NCI-H226 (cell line): ENCODE measurements around the gene RNFT2.
A peak's percentile ranks its signal among the peaks of the same experiment; 100 is the strongest.
"Not testable (repeated sequence)": the region's sequence is repeated elsewhere in the genome, so short reads cannot be mapped to it uniquely, and the experiment has no call there.

Experiments
- DNase-seq: peaks from one replicate; pipeline ENCODE4 v3.0.0-alpha.2; 2015

RNFT2 gene

DNA sequence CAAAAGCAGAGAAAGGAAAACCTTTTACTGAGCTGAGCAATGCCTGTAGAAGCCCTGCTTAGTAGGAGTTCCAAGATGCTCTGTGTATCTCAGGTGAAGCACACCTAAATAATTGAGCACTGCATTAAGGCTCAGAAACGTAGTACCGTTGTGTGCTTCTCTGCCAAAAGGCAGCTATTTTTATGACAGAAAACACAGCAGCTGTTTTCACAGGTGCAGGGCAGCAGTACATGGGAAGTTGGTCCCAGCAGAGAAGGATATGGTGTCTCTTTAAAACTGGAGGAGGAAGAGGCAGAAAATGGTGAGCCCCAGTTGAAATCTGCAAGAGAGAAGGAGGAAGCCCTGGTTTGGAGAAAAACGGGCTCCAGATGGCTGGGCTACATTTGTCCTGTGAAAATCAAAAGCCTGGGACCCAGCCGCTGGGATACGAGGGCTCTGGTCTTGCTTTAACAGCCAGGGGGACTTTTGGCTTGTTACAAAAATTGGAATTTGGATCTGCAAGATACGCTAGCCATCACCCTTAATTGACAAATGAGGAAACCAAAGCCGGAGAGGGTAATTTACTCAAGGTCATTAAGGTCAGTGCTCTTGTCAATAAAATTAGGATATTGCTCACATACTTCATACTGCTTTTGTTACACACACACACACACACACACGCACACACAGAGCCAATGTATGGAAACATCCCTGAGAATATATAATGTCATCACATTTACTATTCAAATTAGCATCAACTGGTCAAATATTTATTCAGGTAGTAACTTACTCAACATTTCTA is 27.6 kb upstream of the RNFT2 start:
- no peak for DNase-seq

DNA sequence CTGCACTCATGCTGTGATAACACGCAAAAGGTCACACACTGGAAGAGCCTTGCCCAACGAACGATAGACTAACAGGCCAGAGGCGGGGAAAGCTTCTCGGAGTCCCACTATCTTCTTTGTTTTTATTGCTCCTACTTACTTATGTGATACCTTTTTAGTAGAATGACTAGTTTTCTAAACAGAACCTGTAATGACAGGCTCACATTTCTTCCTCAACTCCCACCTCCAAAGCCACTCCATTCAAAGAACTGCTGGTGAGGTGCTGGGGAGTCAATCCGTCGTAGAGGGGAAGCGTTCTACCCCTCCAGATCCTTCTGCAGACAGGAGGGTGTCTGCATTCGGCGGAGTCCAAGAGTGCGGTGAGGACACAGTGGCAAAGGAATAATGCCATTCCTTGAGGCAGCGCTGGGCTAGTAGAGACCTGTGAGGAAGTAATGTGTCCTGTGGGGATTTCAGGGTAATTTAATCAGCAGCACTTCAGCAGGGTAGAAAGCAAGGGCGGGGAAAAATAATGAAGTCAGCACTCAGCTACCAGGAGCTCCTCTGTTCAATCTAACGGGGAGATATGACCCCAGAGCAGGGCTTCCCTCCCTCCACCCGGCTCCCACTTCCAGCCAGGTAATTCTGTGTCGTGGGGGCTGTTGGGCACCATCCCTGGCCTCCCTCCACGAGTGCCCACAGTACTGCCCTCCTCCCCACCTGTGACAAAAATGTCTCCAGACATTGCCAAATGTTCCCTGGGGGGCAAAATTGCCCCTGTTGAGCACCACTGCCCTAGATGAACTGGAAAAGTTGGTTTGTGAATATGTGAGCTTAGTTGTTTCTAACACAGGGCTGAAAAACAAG is 25.4 kb upstream of the RNFT2 start:
- no peak for DNase-seq

DNA sequence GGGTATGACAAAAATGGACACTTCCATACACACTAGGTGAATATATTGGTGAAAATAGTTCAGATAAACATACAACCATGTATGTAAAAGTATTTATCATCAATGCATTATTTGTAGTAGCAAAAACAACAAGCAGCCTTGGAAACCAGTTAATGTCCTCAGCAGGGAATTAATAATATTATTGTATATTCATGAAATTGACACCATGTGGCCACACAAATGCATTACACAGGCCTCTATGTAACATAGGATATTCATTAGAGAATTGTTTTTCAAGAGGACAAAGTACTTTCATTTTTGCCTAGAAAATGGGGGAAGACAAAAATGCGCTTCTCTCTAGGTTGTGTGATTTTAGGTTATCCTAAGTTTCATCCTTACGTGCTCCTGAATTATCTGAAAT is 24.6 kb upstream of the RNFT2 start:
- no peak for DNase-seq

DNA sequence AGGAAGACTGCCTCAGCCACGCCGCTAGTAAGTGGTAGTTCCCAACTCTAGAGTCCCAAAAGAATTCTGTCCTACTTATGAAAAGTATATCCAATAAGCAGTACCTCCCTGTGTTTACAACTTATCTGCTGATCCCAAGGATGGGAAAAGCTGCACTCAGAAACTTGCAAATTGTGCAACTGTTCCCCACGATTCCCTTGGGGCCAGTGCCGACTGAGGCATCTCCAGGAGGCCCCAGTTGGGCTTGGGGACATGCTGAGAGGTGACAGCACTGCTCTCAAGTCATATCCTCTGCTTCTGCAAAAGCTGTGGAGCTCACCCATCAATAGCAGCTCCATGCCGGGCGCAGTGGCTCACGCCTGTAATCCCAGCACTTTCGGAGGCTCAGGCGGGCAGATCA is 23.9 kb upstream of the RNFT2 start:
- DNase-seq, result no peak

DNA sequence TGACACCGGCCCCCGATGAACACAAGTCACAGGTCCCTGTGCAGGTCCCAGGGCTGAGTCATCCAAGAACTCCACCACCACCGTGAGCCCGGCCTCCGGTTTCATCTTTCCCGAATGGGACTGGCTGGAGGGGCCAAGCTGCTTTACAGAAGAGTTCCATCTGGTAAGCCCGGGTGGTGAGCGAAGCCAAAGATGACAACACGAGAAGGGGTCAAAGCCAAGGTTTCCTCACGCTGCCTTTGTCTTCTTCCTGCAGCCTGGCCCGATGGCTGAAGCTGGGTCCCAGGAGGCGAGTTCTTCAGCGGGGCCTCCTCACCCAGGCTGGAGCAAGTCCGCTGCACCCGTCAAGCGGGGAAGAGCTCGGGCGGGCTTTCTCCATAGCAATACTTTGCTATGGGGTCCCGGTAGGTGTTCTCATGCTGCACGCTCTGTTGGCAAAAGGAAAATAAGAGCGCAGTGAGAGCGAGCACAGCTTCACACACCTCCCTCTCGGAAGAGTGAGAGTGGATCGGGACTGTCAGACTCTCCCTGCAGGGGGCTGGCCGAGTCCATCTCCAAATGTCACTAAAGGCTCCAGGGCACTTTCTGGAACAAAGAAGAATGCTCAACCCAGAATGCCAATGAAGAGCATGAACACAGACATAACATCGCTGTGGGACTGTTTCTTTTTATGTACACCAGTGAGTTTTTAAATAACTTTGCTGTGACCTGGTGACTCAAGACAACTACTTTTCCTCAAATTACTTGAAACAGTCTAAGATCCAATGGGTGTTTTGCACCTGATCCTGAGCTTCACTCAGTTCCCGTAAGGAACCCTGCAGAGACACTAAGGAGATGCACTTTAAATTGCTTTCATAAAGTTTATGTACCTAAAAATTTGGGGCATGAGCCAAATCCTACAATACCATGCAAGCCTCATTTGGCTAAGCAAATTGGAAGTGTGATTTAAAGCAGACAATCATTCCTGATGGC is 20.4 kb upstream of the RNFT2 start:
- no peak for DNase-seq

DNA sequence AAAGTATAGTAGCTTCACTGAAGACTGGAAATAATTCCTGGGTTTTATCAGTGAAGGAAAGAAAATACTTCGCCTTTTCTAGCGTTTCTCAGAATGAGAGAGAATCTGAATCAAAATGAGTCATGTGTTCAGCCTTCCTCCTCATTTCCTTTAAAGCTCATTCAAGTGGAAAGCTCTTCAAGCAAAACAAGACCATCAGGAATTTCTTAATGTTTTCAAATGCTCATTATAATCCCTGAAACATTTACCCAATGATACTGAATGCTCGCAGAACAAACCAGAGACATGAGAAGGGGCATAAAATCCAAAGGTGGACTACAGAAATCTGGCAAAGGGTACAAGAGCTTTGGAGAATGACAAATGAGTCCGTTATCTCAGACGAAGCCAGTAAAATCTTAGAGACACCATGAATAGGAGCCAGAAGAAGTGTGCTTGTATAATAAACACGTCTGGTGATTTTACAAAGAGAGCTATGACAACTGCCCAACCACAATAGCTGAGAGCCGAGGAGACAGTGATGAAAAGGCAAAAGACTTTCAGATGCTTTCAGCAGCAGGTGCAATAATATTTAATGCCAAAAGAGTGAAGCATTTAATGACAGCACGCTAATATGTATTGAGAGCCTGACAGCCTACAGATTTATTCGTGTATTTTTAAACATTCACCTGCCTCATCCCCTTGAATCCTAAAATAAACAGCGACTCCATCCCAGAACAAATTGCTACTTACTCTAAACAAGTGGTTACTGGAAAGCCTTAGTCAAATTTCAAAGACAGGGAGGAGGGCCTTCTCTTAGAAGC is 19.3 kb upstream of the RNFT2 start:
- DNase-seq, result peak; percentile 2

DNA sequence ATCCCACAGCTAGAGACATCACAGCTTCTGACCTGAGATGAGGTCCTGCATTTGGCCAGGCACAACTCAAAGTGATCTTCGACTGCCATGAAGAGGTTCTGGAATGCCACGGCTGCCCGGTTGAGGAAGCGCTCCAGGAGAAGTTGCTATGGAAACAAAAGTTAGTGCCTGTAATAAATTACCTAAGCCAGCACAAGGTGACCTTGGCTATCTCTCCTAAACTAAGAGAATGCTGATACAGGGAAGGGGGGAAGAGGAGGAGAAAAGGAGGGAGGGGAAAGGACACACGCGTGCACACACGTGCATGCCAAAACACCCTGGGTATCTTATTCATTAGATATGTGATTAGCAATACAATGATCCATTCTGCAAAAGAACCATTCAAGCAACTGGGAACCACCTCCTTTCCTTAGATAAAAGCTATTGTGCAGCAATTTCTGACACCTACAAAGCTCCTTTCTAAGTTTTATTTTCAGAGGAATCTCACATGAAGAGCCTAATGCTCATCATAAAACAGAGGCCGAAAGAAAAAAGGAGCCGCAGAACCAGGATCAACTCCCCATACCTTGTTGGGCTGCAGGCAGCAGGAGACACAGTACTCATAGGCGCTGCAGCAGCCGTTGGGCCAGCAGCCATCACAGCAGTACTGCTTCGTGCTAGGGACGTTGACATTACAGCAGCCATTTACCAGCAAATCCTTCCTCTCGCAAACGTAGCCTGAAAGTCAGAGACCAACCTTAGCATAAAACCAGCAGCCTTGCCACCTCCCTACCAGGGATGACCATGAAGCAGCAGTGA is 18.2 kb upstream of the RNFT2 start:
- no peak for DNase-seq

DNA sequence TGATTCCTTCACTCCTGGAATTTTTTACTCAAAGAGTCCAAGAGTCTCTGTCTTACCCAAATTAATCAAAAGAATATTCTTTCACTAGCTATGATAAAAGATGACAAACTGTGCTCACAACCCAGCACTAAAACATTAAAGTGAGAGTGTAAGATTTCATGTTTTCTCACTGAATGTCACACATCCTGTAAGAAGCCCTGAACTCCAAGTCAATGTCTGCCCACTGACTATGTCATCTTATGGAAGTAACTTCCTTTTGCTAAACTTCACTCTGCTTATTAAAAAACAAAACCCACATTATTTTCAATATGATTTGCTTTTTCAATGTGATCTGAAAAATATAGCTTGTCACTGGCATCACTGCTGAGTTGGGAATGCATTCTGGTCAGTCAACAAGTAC is 15.9 kb upstream of the RNFT2 start:
- DNase-seq, result no peak

DNA sequence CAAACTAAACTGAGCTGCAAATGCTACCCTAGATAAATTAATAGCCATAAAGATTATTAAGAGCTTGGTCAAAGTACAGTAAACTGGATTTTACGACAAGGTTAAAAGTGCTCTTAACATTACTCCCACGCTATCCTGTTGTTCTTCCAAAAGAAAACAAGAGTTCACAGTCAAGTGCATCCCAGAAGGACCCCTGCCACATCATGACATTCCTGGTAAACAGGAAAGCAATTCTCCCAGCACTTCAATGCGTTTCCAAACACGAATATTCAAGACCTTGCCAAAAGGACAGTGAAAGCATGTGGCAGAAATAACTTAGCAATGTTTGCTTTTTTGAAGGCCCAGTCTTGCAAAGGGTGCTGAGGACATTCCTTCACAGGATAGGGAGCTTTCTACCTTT is 11.4 kb upstream of the RNFT2 start:
- no peak for DNase-seq

DNA sequence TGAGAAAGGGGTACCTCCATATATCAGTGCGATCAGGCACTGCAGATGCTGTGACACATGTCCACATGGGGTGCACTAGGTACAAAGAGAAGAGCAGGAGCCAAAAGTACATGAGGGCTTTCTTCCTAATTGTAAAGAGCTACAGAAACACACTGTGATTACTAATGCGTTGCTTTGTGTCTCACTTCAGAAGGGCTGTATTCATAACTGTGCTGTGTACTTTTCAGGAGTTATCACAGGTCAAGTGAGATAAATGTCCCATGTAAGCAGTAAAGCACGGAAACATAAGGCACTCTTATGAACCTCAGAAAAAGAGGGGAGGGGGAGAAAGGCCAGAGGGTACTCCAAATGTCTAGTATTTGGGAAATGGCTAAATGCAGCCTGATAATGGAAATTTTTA is 10.9 kb upstream of the RNFT2 start:
- DNase-seq, result no peak

DNA sequence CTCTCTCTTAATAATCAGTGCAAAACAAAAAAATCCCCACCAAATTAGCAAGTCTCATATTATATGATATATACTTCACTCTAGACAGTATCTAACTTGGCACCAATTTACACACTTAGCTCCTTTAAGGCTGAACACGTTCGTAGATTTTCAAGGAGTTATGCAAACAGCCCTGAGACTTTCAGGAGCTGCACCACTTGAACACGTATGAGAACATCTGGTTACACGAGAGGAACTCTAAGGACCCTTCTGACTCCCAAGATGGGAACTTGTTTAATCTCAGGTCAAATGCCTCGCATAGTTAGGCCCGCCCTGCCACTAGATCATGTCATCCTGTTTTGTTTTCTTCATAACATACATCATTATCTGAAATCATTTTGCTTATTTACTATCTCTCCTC is 10.2 kb upstream of the RNFT2 start:
- DNase-seq, result no peak

DNA sequence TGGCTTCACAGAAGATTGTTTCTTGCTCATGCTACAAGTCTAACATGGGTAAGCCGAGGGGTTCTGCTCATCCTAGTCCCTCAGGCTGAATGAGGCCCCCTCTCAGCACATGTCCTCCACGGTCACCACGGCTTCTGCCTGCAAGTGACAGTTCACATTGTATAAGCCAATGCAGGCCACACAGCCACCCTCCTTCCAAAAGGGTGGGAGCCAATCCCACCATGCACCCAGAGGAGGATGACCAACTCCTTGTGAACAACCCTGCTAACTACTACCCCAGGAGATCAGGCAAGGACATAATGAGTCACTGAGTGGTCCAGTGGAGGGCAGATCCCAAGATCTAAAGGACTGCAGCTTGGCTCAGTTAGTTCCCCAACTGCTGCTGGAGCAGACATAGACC is 6.3 kb upstream of the RNFT2 start:
- DNase-seq, result no peak

DNA sequence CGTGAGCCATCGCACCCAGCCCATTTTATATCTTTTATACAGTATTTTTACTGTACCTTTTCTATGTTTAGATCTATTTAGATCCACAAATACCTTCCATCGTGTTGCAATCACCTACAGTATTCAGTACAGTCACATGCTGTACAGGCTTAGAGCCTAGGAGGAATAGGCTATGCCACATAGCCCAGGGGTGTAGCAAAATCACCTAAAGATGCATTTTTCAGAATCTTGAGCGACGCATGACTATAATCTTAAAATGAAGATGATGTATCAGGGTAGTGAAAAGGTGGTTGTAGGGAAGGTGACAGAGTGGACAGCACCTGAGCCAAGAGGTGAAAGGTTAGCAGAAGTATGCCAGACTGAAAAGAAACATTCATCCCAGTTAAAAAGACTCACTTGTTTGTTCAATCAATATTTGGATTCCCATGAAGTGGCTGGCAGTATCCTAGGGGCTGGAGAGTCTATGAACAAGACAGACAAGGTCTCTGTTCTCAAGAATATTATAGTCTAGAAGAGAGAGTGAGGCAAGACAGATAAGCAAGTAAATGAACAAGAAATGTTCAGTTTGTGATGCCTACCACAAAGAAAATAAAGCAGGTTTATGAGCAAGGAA is 3.9 kb upstream of the RNFT2 start:
- DNase-seq, result no peak

DNA sequence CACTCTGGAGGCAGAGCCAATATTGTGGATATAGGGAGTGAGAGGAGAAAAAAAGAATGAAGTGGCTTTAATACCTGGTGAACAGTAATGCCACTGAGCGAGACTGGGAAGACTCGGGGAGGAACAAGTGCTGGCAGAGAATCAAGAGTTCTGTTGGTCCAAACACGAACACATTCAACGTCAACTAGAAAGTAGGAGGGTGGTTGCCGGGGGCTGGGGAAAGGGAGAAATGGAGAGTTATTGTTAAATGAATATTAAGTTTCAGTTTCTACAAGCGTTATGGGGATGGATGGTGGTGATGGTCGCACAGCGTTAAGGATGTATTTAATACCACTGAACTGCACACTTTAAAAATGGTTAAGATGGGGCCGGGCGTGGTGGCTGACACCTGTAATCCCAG is 3.0 kb upstream of the RNFT2 start:
- no peak for DNase-seq

DNA sequence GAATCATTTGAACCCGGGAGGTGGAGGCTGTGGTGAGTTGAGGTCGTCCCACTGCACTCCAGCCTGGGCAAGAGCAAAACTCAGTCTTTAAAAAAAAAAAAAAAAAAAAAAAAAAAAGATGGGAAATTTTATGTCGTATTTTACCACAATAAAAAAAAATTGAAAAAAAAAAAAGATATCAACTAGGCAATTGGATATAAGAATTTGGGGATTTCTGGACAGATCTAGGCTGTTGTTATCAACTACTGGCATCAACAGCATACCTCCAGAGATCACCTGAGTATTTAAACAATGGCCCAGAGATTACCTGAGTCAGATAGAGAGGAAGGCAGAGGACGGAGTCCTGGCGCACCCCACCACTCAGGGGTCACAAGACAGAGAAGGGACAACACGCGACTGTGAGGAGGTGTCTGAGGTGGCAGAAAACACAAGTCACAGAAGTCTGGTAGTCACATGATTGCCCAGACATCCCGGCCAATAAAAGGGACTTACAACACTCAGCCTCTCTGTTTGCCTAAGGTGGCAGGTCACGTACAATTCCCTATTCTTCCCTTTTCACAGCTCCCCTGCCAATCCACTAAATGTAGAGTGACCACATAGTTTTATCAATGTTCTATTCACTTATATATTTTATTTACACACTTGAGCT is 2.0 kb upstream of the RNFT2 start:
- no peak for DNase-seq

DNA sequence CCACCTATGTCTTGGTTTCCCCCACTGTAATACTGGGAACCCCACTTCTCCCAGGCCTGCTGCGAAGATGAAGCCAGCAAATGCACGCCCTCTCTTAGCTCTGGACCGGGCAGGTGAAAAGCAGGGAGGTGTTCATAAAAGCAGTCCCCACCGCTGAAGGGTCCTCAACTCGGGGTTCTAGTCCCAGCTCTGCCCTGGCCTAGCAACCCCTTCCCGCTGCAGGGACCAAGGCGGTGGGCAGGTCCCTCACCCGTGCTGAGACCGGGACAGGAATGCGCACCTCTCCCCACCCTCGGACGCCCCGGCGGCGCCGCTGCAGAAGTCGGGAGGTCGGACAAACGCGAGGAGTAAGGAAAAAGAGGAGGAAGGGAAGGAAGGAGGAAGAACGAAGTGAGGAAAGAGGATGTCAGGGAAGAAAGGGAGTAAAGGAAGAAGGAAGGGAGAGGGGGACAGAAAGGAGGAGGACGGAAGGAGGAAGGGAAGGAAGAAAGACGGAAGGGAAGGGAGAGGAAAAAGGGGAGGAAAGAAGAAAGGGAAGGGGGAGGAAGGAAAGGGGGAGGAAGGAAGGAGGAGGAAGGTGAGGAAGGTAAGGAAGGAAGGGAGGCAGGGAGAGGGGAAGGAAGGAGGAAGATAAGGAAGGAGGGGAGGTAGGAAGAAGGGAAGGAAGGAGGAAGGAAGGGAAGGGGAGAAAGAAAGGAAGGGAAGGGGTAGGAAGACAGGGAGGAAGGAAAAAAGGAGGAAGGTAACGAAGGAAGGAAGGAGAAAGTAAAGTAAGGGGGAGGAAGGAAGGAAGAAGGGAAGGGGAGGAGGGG is 947 bp upstream of the RNFT2 start:
- no peak for DNase-seq

DNA sequence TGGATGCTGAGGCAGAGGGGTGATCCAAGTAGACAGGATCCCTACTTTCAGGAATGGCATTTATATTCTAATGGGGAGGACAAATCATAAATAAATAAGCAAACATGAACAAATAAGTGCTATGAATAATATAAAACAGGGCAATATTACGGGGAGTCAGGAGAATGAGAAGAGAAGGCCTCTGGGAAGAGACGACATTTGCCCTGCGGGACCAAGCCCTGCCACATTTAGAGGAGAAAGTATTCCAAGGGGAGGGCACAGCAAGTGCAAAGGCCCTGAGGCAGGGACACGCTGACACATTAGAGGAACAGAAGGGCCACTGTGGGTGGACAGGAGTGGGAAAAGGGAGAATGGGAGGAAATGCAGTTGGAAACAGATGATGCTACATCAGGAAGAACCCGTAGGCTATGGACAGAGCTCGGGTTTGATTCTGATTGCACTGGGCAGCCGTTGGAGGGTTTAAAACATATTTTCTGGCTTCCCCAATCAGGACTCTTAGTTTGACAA is 1.3 kb downstream of the RNFT2 start:
- DNase-seq, result no peak

DNA sequence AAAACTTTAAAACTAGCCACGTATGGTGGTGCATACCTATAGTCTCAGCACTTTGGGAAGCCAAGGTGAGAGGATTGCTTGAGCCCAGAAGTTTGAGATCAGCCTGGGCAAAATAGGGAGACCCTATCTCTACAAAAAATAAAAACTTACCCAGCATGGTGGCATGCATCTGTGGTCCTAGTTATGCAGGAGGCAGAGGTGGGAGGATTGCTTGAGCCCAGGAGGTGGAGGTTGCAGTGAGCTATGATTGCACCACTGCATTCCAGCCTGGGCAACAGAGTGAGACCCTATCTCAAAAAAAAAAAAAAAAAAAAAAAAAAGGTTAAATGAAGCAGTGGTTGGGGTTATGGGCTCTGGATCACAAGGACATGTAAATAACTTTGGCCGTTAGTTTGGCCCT is 4.7 kb downstream of the RNFT2 start:
- not testable (repeated sequence) for DNase-seq

DNA sequence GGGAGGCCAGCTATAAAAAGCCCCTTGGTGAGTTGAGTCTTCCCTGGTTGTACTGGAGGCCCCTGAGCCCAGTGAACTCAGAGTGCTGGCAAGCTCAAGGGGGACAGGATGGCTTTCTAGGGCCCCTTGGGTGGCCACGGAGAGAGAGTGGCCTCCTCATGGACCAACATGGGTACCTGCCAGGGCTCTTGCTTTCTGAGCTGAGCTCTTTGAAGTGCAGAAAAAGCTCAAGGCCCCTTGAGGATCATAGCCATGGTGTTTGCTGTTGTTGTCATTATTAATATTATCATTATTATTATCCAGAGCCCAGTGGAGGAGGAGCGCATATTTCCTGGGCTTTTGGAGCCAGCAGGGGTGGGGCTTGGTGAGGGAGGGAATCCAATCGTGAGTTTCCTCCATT is 6.7 kb downstream of the RNFT2 start:
- DNase-seq, result no peak
